CD4-positive, alpha-beta T cell treated with Interleukin-6 for 4 hours (primary cell): ENCODE data around the gene FSTL3.
"Not testable (repeated sequence)": the region's sequence is repeated elsewhere in the genome, so short reads cannot be mapped to it uniquely, and the experiment has no call there.

ENCODE experiments used
- DNase-seq: peaks from one replicate; pipeline ENCODE4 v3.0.0-alpha.2; 2020; ENCODE audit warnings: mixed read lengths

FSTL3 gene

GRCh38 chr19:676339-677105 is at the start of gene FSTL3:
TSS of gene FSTL3 (plus strand) at chr19:676392. CDS start at chr19:676424, 32 bp downstream.
- DNase-seq: no peak

- DNase-seq: not testable (repeated sequence)
These were observed 49.6 kb upstream of the FSTL3 start for GRCh38 chr19:626566-626965.

- DNase-seq: peak; percentile 33
These were observed 48.0 kb upstream of the FSTL3 start for GRCh38 chr19:628168-628567.

GRCh38 chr19:629515-629914 is 46.7 kb upstream of the FSTL3 start:
- not testable (repeated sequence) for DNase-seq

GRCh38 chr19:629961-630714 is 46.1 kb upstream of the FSTL3 start:
- DNase-seq: no peak

- peak; percentile 21 for DNase-seq
These were observed 43.6 kb upstream of the FSTL3 start for GRCh38 chr19:632579-633067.

GRCh38 chr19:633068-633785 is 43.0 kb upstream of the FSTL3 start, which contains the start of gene POLRMT:
TSS of gene POLRMT (minus strand) at chr19:633537. CDS start at chr19:633512, 25 bp downstream.
- peak; percentile 98 for DNase-seq

- DNase-seq: no peak
These were observed 42.2 kb upstream of the FSTL3 start for GRCh38 chr19:633786-634639.

GRCh38 chr19:634975-635652 is 41.1 kb upstream of the FSTL3 start:
- DNase-seq: no peak

GRCh38 chr19:638906-639252 is 37.3 kb upstream of the FSTL3 start:
- DNase-seq: no peak

- peak; percentile 99 for DNase-seq
These were observed 36.7 kb upstream of the FSTL3 start, which contains the start of gene FGF22 for GRCh38 chr19:639253-640160. TSS of gene FGF22 (plus strand) at chr19:639879. CDS start at chr19:639926, 47 bp downstream.

- no peak for DNase-seq
These were observed 36.0 kb upstream of the FSTL3 start for GRCh38 chr19:640161-640558.

GRCh38 chr19:640606-641189 is 35.5 kb upstream of the FSTL3 start:
- no peak for DNase-seq

GRCh38 chr19:641702-642101 is 34.5 kb upstream of the FSTL3 start:
- no peak for DNase-seq

- no peak for DNase-seq
These were observed 33.1 kb upstream of the FSTL3 start for GRCh38 chr19:642767-643727.

- DNase-seq: no peak
These were observed 32.5 kb upstream of the FSTL3 start for GRCh38 chr19:643736-644135.

- no peak for DNase-seq
These were observed 31.8 kb upstream of the FSTL3 start for GRCh38 chr19:644363-644762.

- no peak for DNase-seq
These were observed 31.4 kb upstream of the FSTL3 start for GRCh38 chr19:644789-645188.
